GM12864 (cell line): Measurements from ENCODE around the gene COX5A.

Experiments used
- DNase-seq: peaks from one replicate; pipeline ENCODE4 v3.0.0-alpha.2; 2011; ENCODE audit warnings: low read depth
- H3K4me3 ChIP-seq: 2 replicates; pipeline ENCODE4 v1.5.1; 2011; ENCODE audit warnings: mild to moderate bottlenecking, low read depth, low read length, control low read depth
- CTCF ChIP-seq: IDR thresholded peaks from 2 replicates; pipeline ENCODE4 v1.5.1; 2011; ENCODE audit warnings: low read depth, mild to moderate bottlenecking, moderate library complexity, low read length, control low read depth, inconsistent platforms; ENCODE audit errors: missing control alignments

Gene COX5A

GRCh38 chr15:74960286-74960685 is 22.4 kb upstream of the COX5A start:
- no peak for DNase-seq
- no peak for TF ChIP-seq CTCF
- no peak overlapping the region for H3K4me3 ChIP-seq

GRCh38 chr15:74959586-74959939 is 21.7 kb upstream of the COX5A start:
- no peak for TF ChIP-seq CTCF
- no peak overlapping the region for H3K4me3 ChIP-seq
- no peak for DNase-seq

GRCh38 chr15:74958908-74959585 is 21.2 kb upstream of the COX5A start:
- no peak overlapping the region for H3K4me3 ChIP-seq
- no peak for TF ChIP-seq CTCF
- DNase-seq = no peak

- no peak for TF ChIP-seq CTCF
- no peak overlapping the region for H3K4me3 ChIP-seq
- DNase-seq = no peak
Measured at GRCh38 chr15:74958320-74958907, 20.5 kb upstream of the COX5A start.

GRCh38 chr15:74957476-74958035 is 19.7 kb upstream of the COX5A start:
- peak overlapping the region; percentile 54 for H3K4me3 ChIP-seq
- no peak for DNase-seq
- TF ChIP-seq CTCF = no peak

- DNase-seq = no peak
- H3K4me3 ChIP-seq = peak within 1 kb of the TSS; percentile 54
- no peak for TF ChIP-seq CTCF
Measured at GRCh38 chr15:74956648-74957475, 19.0 kb upstream of the COX5A start, which contains the start of gene RPP25. TSS of gene RPP25 (minus strand) at chr15:74956772. CDS start at chr15:74956583, 189 bp downstream.
